Astrocyte (in vitro differentiated cells and primary cell): ENCODE results near the gene FMN2.

Experiments
- EZH2 ChIP-seq: IDR thresholded peaks from 2 replicates; pipeline ENCODE4 v1.6.1; 2012; ENCODE audit warnings: mild to moderate bottlenecking, low read length, inconsistent platforms; ENCODE audit not compliant: insufficient read depth
- TF ChIP-seq, protein P1 (sequence below): IDR thresholded peaks from 2 replicates; pipeline ENCODE4 v1.5.1; 2011; ENCODE audit warnings: low read depth, mild to moderate bottlenecking, inconsistent platforms, low read length, moderate library complexity; ENCODE audit not compliant: insufficient read depth

DNA sequence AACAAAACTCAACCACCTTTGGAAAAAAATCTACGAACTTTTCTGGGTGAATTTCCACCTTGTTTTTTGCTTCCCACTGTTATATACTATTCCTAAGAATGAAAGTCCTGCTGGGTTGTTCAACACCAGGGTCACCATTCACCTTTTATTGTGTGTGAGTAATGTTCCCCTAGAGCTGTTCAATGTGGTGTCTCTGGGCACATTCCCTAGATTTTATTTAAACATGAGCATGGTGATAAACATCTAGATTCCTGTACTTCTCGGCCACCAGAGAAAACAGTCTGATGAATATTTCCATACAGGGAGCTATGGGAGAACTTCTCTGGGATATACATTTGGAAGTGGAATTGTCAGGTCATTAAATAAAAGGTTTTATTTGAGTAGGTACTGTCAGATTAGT, 13.0 kb downstream of the FMN2 start:
- TF ChIP-seq, protein P1, sequence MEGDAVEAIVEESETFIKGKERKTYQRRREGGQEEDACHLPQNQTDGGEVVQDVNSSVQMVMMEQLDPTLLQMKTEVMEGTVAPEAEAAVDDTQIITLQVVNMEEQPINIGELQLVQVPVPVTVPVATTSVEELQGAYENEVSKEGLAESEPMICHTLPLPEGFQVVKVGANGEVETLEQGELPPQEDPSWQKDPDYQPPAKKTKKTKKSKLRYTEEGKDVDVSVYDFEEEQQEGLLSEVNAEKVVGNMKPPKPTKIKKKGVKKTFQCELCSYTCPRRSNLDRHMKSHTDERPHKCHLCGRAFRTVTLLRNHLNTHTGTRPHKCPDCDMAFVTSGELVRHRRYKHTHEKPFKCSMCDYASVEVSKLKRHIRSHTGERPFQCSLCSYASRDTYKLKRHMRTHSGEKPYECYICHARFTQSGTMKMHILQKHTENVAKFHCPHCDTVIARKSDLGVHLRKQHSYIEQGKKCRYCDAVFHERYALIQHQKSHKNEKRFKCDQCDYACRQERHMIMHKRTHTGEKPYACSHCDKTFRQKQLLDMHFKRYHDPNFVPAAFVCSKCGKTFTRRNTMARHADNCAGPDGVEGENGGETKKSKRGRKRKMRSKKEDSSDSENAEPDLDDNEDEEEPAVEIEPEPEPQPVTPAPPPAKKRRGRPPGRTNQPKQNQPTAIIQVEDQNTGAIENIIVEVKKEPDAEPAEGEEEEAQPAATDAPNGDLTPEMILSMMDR = no peak
- no peak for TF ChIP-seq EZH2
